ENCODE results near the gene NLRC5.

NLRC5 gene

GRCh38 chr16:57007530-57007929, 18.2 kb downstream of the NLRC5 start:
- Histone ChIP-seq H3K4me1 (ENCODE audit: insufficient read depth, low read length) (peaks cover 6% of the 10 kb centered on the region; the same call in 1 of the 2 replicates), H3K9me3 (ENCODE audit: control insufficient read depth, insufficient read depth, low read length) (no peaks in the 10 kb centered on the region), H3K9ac (ENCODE audit: low read depth, low read length) (no peak overlapping the region), H3K36me3 (ENCODE audit: insufficient read depth, low read length) (no peaks in the 10 kb centered on the region)

DNA sequence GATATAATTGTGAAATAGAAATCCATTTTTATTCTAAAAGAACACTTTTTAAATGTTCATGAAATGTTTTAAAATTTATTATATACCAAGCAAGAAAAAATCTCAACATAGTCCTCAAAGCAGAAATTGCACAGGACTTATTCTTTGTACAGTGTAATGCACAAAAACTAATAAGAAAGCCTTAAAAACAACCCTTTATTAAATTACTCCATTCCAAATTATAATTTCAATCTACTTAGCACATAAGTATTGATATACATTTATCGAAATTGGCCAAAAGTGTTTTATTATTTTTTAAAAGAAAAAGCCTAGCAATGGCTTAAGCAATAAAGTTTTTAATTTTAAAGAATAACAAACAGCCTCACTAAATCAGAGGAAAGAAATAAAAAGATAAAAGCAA, 19.1 kb downstream of the NLRC5 start:
- no peaks in the 10 kb centered on the region for H3K9me3 ChIP-seq (ENCODE audit: control insufficient read depth, insufficient read depth, low read length)
- no peak overlapping the region for H3K9ac ChIP-seq (ENCODE audit: low read depth, low read length)
- H3K36me3 ChIP-seq (ENCODE audit: insufficient read depth, low read length): no peaks in the 10 kb centered on the region
- H3K4me1 ChIP-seq (ENCODE audit: insufficient read depth, low read length): peaks cover 8% of the 10 kb centered on the region; the same call in 1 of the 2 replicates

- Histone ChIP-seq H3K4me1 (ENCODE audit: insufficient read depth, low read length) (peaks cover 8% of the 10 kb centered on the region; the same call in 1 of the 2 replicates), H3K9me3 (ENCODE audit: control insufficient read depth, insufficient read depth, low read length) (no peaks in the 10 kb centered on the region), H3K9ac (ENCODE audit: low read depth, low read length) (no peak overlapping the region), H3K36me3 (ENCODE audit: insufficient read depth, low read length) (no peaks in the 10 kb centered on the region)
These were observed 20.4 kb downstream of the NLRC5 start for GRCh38 chr16:57009643-57010170.

DNA sequence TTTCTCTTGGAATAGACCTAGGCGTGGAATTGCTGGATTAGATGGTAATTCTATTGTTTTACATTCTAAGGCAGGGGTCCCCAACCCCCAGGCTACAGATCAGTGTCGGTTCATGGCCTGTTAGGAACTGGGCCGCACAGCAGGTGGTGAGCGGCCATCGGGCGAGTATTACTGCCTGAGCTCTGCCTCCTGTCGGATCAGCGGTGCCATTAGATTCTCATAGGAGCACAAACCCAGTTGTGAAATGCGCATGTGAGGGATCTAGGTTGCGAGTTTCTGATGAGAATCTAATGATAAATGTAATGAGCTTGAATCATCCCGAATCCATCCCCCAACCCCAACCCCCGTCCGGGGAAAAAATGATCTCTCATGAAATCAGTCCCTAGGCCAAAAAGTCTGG, 23.0 kb downstream of the NLRC5 start:
- Histone ChIP-seq H3K9me3 (ENCODE audit: control insufficient read depth, insufficient read depth, low read length) (no peaks in the 10 kb centered on the region), H3K4me1 (ENCODE audit: insufficient read depth, low read length) (peaks cover 8% of the 10 kb centered on the region; the same call in 1 of the 2 replicates), H3K9ac (ENCODE audit: low read depth, low read length) (no peak overlapping the region; the same call in 1 of the 2 replicates), H3K36me3 (ENCODE audit: insufficient read depth, low read length) (no peaks in the 10 kb centered on the region)

GRCh38 chr16:57013229-57013628, 23.9 kb downstream of the NLRC5 start:
- H3K9me3 ChIP-seq (ENCODE audit: control insufficient read depth, insufficient read depth, low read length): no peaks in the 10 kb centered on the region
- no peak overlapping the region for H3K9ac ChIP-seq (ENCODE audit: low read depth, low read length)
- H3K4me1 ChIP-seq (ENCODE audit: insufficient read depth, low read length): peaks cover 8% of the 10 kb centered on the region; the same call in 1 of the 2 replicates
- H3K36me3 ChIP-seq (ENCODE audit: insufficient read depth, low read length): no peaks in the 10 kb centered on the region

GRCh38 chr16:57013902-57014301, 24.5 kb downstream of the NLRC5 start:
- H3K9me3 ChIP-seq (ENCODE audit: control insufficient read depth, insufficient read depth, low read length): no peaks in the 10 kb centered on the region
- no peak overlapping the region for H3K9ac ChIP-seq (ENCODE audit: low read depth, low read length)
- H3K4me1 ChIP-seq (ENCODE audit: insufficient read depth, low read length): peaks cover 8% of the 10 kb centered on the region; the same call in 1 of the 2 replicates
- no peaks in the 10 kb centered on the region for H3K36me3 ChIP-seq (ENCODE audit: insufficient read depth, low read length)

GRCh38 chr16:57016301-57016700, 26.9 kb downstream of the NLRC5 start:
- Histone ChIP-seq H3K36me3 (ENCODE audit: insufficient read depth, low read length) (no peaks in the 10 kb centered on the region), H3K9ac (ENCODE audit: low read depth, low read length) (no peak overlapping the region), H3K9me3 (ENCODE audit: control insufficient read depth, insufficient read depth, low read length) (no peaks in the 10 kb centered on the region), H3K4me1 (ENCODE audit: insufficient read depth, low read length) (peaks cover 8% of the 10 kb centered on the region; the same call in 1 of the 2 replicates)

DNA sequence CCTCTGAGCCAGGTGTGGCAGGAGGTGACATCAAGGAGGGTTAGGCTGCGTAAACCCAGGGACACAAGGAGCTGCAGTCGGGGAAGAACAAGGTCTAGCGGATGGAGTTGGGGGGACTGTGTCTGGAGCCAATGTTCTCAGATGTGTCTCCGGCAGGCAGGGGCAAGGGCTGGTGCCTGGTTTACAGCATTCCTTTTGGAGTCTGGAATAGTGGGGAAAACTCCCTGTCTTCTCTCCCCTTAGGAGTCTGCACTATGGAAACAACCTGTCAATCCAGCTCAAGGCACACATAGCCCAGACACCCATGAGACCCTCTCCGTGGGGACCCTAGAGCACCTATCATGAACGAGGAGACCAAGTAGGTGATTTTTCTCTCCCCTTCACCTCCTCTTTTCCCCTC, 27.5 kb downstream of the NLRC5 start:
- H3K4me1 ChIP-seq (ENCODE audit: insufficient read depth, low read length): peaks cover 8% of the 10 kb centered on the region; the same call in 1 of the 2 replicates
- H3K9me3 ChIP-seq (ENCODE audit: control insufficient read depth, insufficient read depth, low read length): no peaks in the 10 kb centered on the region
- H3K9ac ChIP-seq (ENCODE audit: low read depth, low read length): no peak overlapping the region
- no peaks in the 10 kb centered on the region for H3K36me3 ChIP-seq (ENCODE audit: insufficient read depth, low read length)

- no peak overlapping the region for H3K9ac ChIP-seq (ENCODE audit: low read depth, low read length)
- no peaks in the 10 kb centered on the region for H3K9me3 ChIP-seq (ENCODE audit: control insufficient read depth, insufficient read depth, low read length)
- peaks cover 5% of the 10 kb centered on the region; the same call in 1 of the 2 replicates for H3K4me1 ChIP-seq (ENCODE audit: insufficient read depth, low read length)
- H3K36me3 ChIP-seq (ENCODE audit: insufficient read depth, low read length): no peaks in the 10 kb centered on the region
These were observed 27.9 kb downstream of the NLRC5 start for GRCh38 chr16:57017251-57017650.

GRCh38 chr16:57019746-57020145, 30.4 kb downstream of the NLRC5 start:
- no peaks in the 10 kb centered on the region for H3K36me3 ChIP-seq (ENCODE audit: insufficient read depth, low read length)
- H3K9ac ChIP-seq (ENCODE audit: low read depth, low read length): no peak overlapping the region
- no peaks in the 10 kb centered on the region for H3K9me3 ChIP-seq (ENCODE audit: control insufficient read depth, insufficient read depth, low read length)
- no peaks in the 10 kb centered on the region for H3K4me1 ChIP-seq (ENCODE audit: insufficient read depth, low read length)

- Histone ChIP-seq H3K36me3 (ENCODE audit: insufficient read depth, low read length) (no peaks in the 10 kb centered on the region), H3K9me3 (ENCODE audit: control insufficient read depth, insufficient read depth, low read length) (no peaks in the 10 kb centered on the region), H3K9ac (ENCODE audit: low read depth, low read length) (no peak overlapping the region), H3K4me1 (ENCODE audit: insufficient read depth, low read length) (no peaks in the 10 kb centered on the region)
These were observed 31.3 kb downstream of the NLRC5 start for GRCh38 chr16:57020651-57021050.

DNA sequence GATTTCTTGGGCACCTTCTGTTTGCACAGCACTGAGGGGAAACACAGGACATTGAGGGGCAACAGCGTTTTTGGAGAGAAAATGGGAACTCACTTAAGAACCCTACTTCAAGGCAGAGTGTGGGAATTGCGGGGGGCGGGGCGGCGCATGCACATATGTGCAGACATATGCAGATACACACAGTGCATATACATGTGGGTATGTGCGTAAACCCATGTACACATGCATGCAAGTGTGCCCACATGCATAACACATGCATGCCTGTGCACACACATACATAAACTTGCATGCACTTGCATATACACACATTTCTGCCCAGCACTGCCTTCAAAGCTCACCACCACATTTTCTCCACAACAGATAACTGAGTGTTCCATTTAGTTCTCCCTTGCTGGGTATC, 32.4 kb downstream of the NLRC5 start:
- Histone ChIP-seq H3K9ac (ENCODE audit: low read depth, low read length) (no peak overlapping the region), H3K9me3 (ENCODE audit: control insufficient read depth, insufficient read depth, low read length) (no peaks in the 10 kb centered on the region), H3K36me3 (ENCODE audit: insufficient read depth, low read length) (no peaks in the 10 kb centered on the region), H3K4me1 (ENCODE audit: insufficient read depth, low read length) (no peaks in the 10 kb centered on the region)

DNA sequence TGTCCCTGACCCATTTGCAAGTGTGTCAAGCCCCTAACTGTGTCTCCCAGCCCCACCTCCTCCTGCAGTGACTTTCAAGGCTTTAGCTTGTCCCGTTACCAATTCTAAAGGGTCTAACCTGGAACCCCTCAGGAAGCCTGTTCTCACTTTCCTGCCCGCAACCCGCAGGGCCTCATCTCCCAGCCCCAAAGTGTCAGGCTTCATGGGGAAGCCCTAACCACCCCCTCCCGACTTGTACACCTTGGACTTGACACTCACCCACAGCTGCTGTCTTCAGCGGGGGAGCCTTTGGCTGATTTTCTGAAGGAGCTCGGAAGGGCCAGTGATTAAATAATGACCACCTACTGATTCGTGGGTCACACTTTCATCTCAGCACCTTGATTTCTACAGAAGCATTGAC, 33.1 kb downstream of the NLRC5 start:
- Histone ChIP-seq H3K4me1 (ENCODE audit: insufficient read depth, low read length) (no peaks in the 10 kb centered on the region), H3K36me3 (ENCODE audit: insufficient read depth, low read length) (no peaks in the 10 kb centered on the region), H3K9me3 (ENCODE audit: control insufficient read depth, insufficient read depth, low read length) (no peaks in the 10 kb centered on the region), H3K9ac (ENCODE audit: low read depth, low read length) (no peak overlapping the region)

DNA sequence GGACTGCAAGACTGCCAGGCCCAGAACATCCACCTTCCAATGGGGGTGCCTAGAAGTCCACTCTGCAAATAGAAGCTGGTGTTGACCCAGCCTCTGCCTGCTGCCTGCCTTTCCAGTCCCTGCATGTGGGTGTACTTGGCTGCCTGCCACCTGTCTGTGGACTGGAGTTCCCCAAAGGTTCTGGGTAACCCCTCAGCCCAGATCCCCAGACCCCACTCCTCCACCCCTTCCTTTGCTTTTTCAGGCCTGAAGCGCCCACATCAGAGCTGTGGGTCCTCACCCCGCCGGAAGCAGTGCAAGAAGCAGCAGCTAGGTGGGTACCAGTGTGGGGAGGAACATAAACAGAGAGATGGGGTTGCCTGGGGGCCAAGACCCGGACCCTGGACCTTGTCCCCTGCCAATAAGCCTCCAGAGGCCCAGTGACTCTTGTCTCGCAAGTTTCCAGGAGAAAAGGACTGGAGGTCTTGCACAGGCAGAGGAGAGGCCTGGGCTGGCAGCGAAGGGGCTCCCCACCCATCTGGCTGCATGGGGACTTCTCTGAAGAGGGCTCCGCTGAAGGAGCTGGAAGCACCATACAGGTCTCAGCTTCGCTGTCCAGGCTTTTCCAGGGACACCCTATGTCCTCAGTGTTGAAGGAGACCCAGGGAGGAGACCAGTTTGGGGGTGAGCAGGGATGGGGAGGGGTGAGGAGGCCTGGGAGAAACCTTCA, 34.3 kb downstream of the NLRC5 start:
- Histone ChIP-seq H3K36me3 (ENCODE audit: insufficient read depth, low read length) (no peaks in the 10 kb centered on the region), H3K9me3 (ENCODE audit: control insufficient read depth, insufficient read depth, low read length) (no peaks in the 10 kb centered on the region), H3K9ac (ENCODE audit: low read depth, low read length) (no peak overlapping the region), H3K4me1 (ENCODE audit: insufficient read depth, low read length) (peaks cover 5% of the 10 kb centered on the region)

All from ES-I3 (cell line).